ENCODE measurements around the gene ACSL1. TPM values are rescaled to one million over a fixed set of nuclear protein-coding genes. Genes with fewer than 3 reads are reported as not detected.
A peak's percentile ranks its signal among the peaks of the same experiment; 100 is the strongest.

Gene ACSL1
- total and polyA plus RNA-seq, 2 donors from 2014 or later: 98.1 to 322 TPM

GRCh38 chr4:184769141-184769765 lies 56.5 kb downstream of the ACSL1 start:
- no peak overlapping the region for H3K27ac ChIP-seq (ENCODE audit: low read depth in 2 of 2, low read length in 2 of 2)
- peaks cover 0 to 3% (median 0%) of the 10 kb centered on the region in 3 donors for H3K4me1 ChIP-seq (ENCODE audit: control insufficient read depth in 2 of 3, insufficient read depth in 2 of 3, low read depth in 1 of 3, low read length in 3 of 3)
- H3K27me3 ChIP-seq (ENCODE audit: control insufficient read depth, insufficient read depth, low read length): no peaks in the 10 kb centered on the region
- no peak overlapping the region for H3K4me3 ChIP-seq (ENCODE audit: low read length in 3 of 3)
- TF ChIP-seq CTCF (IDR thresholded peaks at IDR 0.05; ENCODE audit: borderline replicate concordance, extremely low read depth, insufficient read depth): no peak
- intact Hi-C loops (cut with DNase I): no loop called here
- peaks cover 0 to 72% (median 43%) of the 10 kb centered on the region in 3 donors for H3K36me3 ChIP-seq (ENCODE audit: control insufficient read depth in 2 of 3, insufficient read depth in 3 of 3, low read length in 3 of 3)
- no peak overlapping the region for H3K9ac ChIP-seq (ENCODE audit: low read length in 3 of 3)
- H3K9me3 ChIP-seq (ENCODE audit: control insufficient read depth in 2 of 3, insufficient read depth in 1 of 3, low read length in 3 of 3): no peaks in the 10 kb centered on the region
- FAIRE-seq (no peak), DNase-seq (no peak)

GRCh38 chr4:184768296-184768695 lies 57.5 kb downstream of the ACSL1 start:
- no peak for TF ChIP-seq CTCF (IDR thresholded peaks at IDR 0.05; ENCODE audit: borderline replicate concordance, extremely low read depth, insufficient read depth)
- H3K4me1 ChIP-seq (ENCODE audit: control insufficient read depth in 2 of 3, insufficient read depth in 2 of 3, low read depth in 1 of 3, low read length in 3 of 3): peaks cover 0 to 3% (median 0%) of the 10 kb centered on the region in 3 donors
- no peak overlapping the region for H3K4me3 ChIP-seq (ENCODE audit: low read length in 3 of 3)
- DNase-seq (no peak), FAIRE-seq (no peak)
- intact Hi-C loops (cut with DNase I): no loop called here
- H3K9ac ChIP-seq (ENCODE audit: low read length in 3 of 3): no peak overlapping the region
- no peak overlapping the region for H3K27ac ChIP-seq (ENCODE audit: low read depth in 2 of 2, low read length in 2 of 2)
- no peaks in the 10 kb centered on the region for H3K27me3 ChIP-seq (ENCODE audit: control insufficient read depth, insufficient read depth, low read length)
- no peaks in the 10 kb centered on the region for H3K9me3 ChIP-seq (ENCODE audit: control insufficient read depth in 2 of 3, insufficient read depth in 1 of 3, low read length in 3 of 3)
- peaks cover 0 to 72% (median 45%) of the 10 kb centered on the region in 3 donors for H3K36me3 ChIP-seq (ENCODE audit: control insufficient read depth in 2 of 3, insufficient read depth in 3 of 3, low read length in 3 of 3)

- DNase-seq (peak in 1 of 5 donors; percentile 12), FAIRE-seq (no peak)
- Histone ChIP-seq H3K4me3 (ENCODE audit: low read length in 3 of 3) (no peak overlapping the region), H3K36me3 (ENCODE audit: control insufficient read depth in 2 of 3, insufficient read depth in 3 of 3, low read length in 3 of 3) (peaks cover 0 to 65% (median 50%) of the 10 kb centered on the region in 3 donors), H3K9me3 (ENCODE audit: control insufficient read depth in 2 of 3, insufficient read depth in 1 of 3, low read length in 3 of 3) (no peaks in the 10 kb centered on the region), H3K9ac (ENCODE audit: low read length in 3 of 3) (no peak overlapping the region), H3K27me3 (ENCODE audit: control insufficient read depth, insufficient read depth, low read length) (no peaks in the 10 kb centered on the region), H3K27ac (ENCODE audit: low read depth in 2 of 2, low read length in 2 of 2) (no peak overlapping the region), H3K4me1 (ENCODE audit: control insufficient read depth in 2 of 3, insufficient read depth in 2 of 3, low read depth in 1 of 3, low read length in 3 of 3) (peaks cover 0 to 9% (median 0%) of the 10 kb centered on the region in 3 donors)
- no peak for TF ChIP-seq CTCF (IDR thresholded peaks at IDR 0.05; ENCODE audit: borderline replicate concordance, extremely low read depth, insufficient read depth)
- intact Hi-C loops (cut with DNase I): no loop called here
Observed at GRCh38 chr4:184766446-184766845, 59.3 kb downstream of the ACSL1 start.

All from kidney (tissue), 14 donors.